H9 (cell line): Measurements from ENCODE around the gene CCDC12. TPM values are rescaled to one million over a fixed set of nuclear protein-coding genes. Genes with fewer than 3 reads are reported as not detected.

Experiments used
- DNase-seq: peaks from one replicate; pipeline ENCODE4 v3.0.0-alpha.2; 2017
- H2AFZ ChIP-seq: one replicate; pipeline ENCODE4 v1.6.1; 2013; ENCODE audit warnings: mild to moderate bottlenecking, low read length, control low read depth, moderate library complexity
- H2AK5ac ChIP-seq: 2 replicates; pipeline ENCODE4 v1.6.1; 2013; ENCODE audit warnings: low read length, control low read depth, mixed read lengths; ENCODE audit not compliant: insufficient read length
- H2BK120ac ChIP-seq: one replicate; pipeline ENCODE4 v1.6.1; 2013; ENCODE audit warnings: low read depth, mild to moderate bottlenecking, low read length, control low read depth, inconsistent platforms; ENCODE audit not compliant: poor library complexity, severe bottlenecking
- H2BK12ac ChIP-seq: 2 replicates; pipeline ENCODE4 v1.6.1; 2013; ENCODE audit warnings: low read length, control low read depth, mixed read lengths, low read depth; ENCODE audit not compliant: insufficient read length
- H2BK15ac ChIP-seq: 2 replicates; pipeline ENCODE4 v1.6.1; 2013; ENCODE audit warnings: low read depth, low read length, control low read depth
- H2BK20ac ChIP-seq: one replicate; pipeline ENCODE4 v1.6.1; 2013; ENCODE audit warnings: low read depth, mild to moderate bottlenecking, low read length, control low read depth, inconsistent platforms; ENCODE audit not compliant: poor library complexity, severe bottlenecking
- H2BK5ac ChIP-seq: 2 replicates; pipeline ENCODE4 v1.6.1; 2013; ENCODE audit warnings: low read length, control low read depth, mixed read lengths; ENCODE audit not compliant: insufficient read length
- H3K14ac ChIP-seq: 2 replicates; pipeline ENCODE4 v1.6.1; 2013; ENCODE audit warnings: low read length, control low read depth; ENCODE audit not compliant: insufficient read depth
- H3K18ac ChIP-seq: 2 replicates; pipeline ENCODE4 v1.6.1; 2013; ENCODE audit warnings: low read depth, mild to moderate bottlenecking, mixed read lengths, low read length, control low read depth; ENCODE audit not compliant: insufficient read length
- H3K23ac ChIP-seq: 2 replicates; pipeline ENCODE4 v1.6.1; 2013; ENCODE audit warnings: low read length, control low read depth, mixed read lengths, low read depth; ENCODE audit not compliant: insufficient read length
- H3K23me2 ChIP-seq: 2 replicates; pipeline ENCODE4 v1.6.1; 2013; ENCODE audit warnings: low read depth, mild to moderate bottlenecking, mixed read lengths, low read length, control low read depth; ENCODE audit not compliant: insufficient read length, poor library complexity, severe bottlenecking
- H3K27ac ChIP-seq: 2 replicates; pipeline ENCODE4 v1.5.1; 2013; ENCODE audit warnings: low read length, control low read depth, mixed read lengths, low read depth; ENCODE audit not compliant: insufficient read length
- H3K27me3 ChIP-seq: 2 replicates; pipeline ENCODE4 v1.6.1; 2013; ENCODE audit warnings: low read length, control low read depth, inconsistent platforms; ENCODE audit not compliant: insufficient read depth
- H3K4ac ChIP-seq: 2 replicates; pipeline ENCODE4 v1.6.1; 2013; ENCODE audit warnings: low read depth, mild to moderate bottlenecking, control low read depth, inconsistent platforms, low read length, moderate library complexity
- H3K4me1 ChIP-seq: 2 replicates; pipeline ENCODE4 v1.6.1; 2013; ENCODE audit warnings: low read length, control low read depth, inconsistent platforms; ENCODE audit not compliant: insufficient read depth
- H3K4me2 ChIP-seq: 2 replicates; pipeline ENCODE4 v1.6.1; 2013; ENCODE audit warnings: low read length, control low read depth, mixed read lengths; ENCODE audit not compliant: insufficient read length, insufficient read depth
- H3K56ac ChIP-seq: 2 replicates; pipeline ENCODE4 v1.6.1; 2013; ENCODE audit warnings: low read depth, mild to moderate bottlenecking, mixed read lengths, low read length, control low read depth; ENCODE audit not compliant: insufficient read length
- H3K79me1 ChIP-seq: 2 replicates; pipeline ENCODE4 v1.6.1; 2013; ENCODE audit warnings: low read depth, mild to moderate bottlenecking, moderate library complexity, low read length, control low read depth, inconsistent platforms; ENCODE audit not compliant: insufficient read depth, poor library complexity, severe bottlenecking
- H3K79me2 ChIP-seq: 2 replicates; pipeline ENCODE4 v1.6.1; 2013; ENCODE audit warnings: low read length, control low read depth, inconsistent platforms; ENCODE audit not compliant: insufficient read depth
- H3K9ac ChIP-seq: 2 replicates; pipeline ENCODE4 v1.6.1; 2013; ENCODE audit warnings: low read length, control low read depth, mixed read lengths; ENCODE audit not compliant: insufficient read length; ENCODE audit errors: extremely low read depth
- H3K9me3 ChIP-seq: one replicate; pipeline ENCODE4 v1.6.1; 2013; ENCODE audit warnings: low read depth, low read length, inconsistent platforms; ENCODE audit not compliant: control insufficient read depth
- H3T11ph ChIP-seq: one replicate; pipeline ENCODE4 v1.6.1; 2013; ENCODE audit warnings: mild to moderate bottlenecking, low read length, control low read depth, inconsistent platforms
- H4K20me1 ChIP-seq: one replicate; pipeline ENCODE4 v1.6.1; 2013; ENCODE audit not compliant: control insufficient read depth, insufficient read length, insufficient read depth
- H4K5ac ChIP-seq: 2 replicates; pipeline ENCODE4 v1.6.1; 2013; ENCODE audit warnings: low read depth, mild to moderate bottlenecking, mixed read lengths, low read length, control low read depth; ENCODE audit not compliant: insufficient read length
- H4K8ac ChIP-seq: replicated peaks from 2 replicates; pipeline ENCODE4 v1.6.1; 2013; ENCODE audit warnings: low read length, control low read depth, mixed read lengths, low read depth; ENCODE audit not compliant: insufficient read length
- H4K91ac ChIP-seq: 2 replicates; pipeline ENCODE4 v1.6.1; 2013; ENCODE audit warnings: low read depth, mild to moderate bottlenecking, moderate library complexity, mixed read lengths, low read length, control low read depth; ENCODE audit not compliant: insufficient read length
- H3K27ac Mint-ChIP-seq, 3 experiments: 2 replicates in 2 of 3; 3 replicates in 1 of 3; pipeline ENCODE4 v1.8.0; 2020 to 2021; ENCODE audit warnings: mixed read lengths in 3 of 3, mild to moderate bottlenecking in 1 of 3, moderate library complexity in 1 of 3
- H3K27me3 Mint-ChIP-seq: 2 replicates; pipeline ENCODE4 v1.8.0; 2021; ENCODE audit warnings: low read depth, mild to moderate bottlenecking, moderate library complexity, mixed read lengths
- H3K36me3 Mint-ChIP-seq, 3 experiments: 2 replicates in 2 of 3; 3 replicates in 1 of 3; pipeline ENCODE4 v1.8.0; 2020 to 2021; ENCODE audit warnings: low read depth in 3 of 3, mixed read lengths in 3 of 3; ENCODE audit not compliant: insufficient read depth in 1 of 3
- H3K4me1 Mint-ChIP-seq, 2 experiments: 2 replicates each; pipeline ENCODE4 v1.8.0; 2020; ENCODE audit warnings: mixed read lengths in 2 of 2
- H3K4me3 Mint-ChIP-seq, 2 experiments: 2 replicates in 1 of 2; 3 replicates in 1 of 2; pipeline ENCODE4 v1.8.0; 2020 to 2021; ENCODE audit warnings: mild to moderate bottlenecking in 2 of 2, mixed read lengths in 2 of 2, moderate library complexity in 1 of 2
- H3K9me3 Mint-ChIP-seq, 2 experiments: 2 replicates in 1 of 2; 3 replicates in 1 of 2; pipeline ENCODE4 v1.8.0; 2020; ENCODE audit warnings: mild to moderate bottlenecking in 2 of 2, mixed read lengths in 2 of 2, moderate library complexity in 1 of 2
- WGBS: extraction: QIAGEN DNeasy Blood & Tissue Kit; methylation state at CpG from one replicate; pipeline ENCODE4 v1.1.7; 2013; ENCODE audit warnings: missing lambda C conversion rate, low lambda C conversion rate, mixed read lengths; ENCODE audit not compliant: insufficient read length; ENCODE audit errors: extremely low coverage; 5-methylcytosine and 5-hydroxymethylcytosine counted together
- total RNA-seq: library from RNA; stranded (reverse); gene quantifications from 2 replicates; pipeline ENCODE4 v1.2.1, GENCODE V29; 2021
- TF ChIP-seq, protein P1 (sequence below): fragments of 200-600 bp; sonication (generic); conservative IDR thresholded peaks from 3 replicates; pipeline ENCODE4 v1.8.0; 2021; ENCODE audit warnings: antibody characterized with exemption, mild to moderate bottlenecking

Gene CCDC12
- total RNA-seq, 1 experiment from 2014 or later: 54.0 TPM

DNA sequence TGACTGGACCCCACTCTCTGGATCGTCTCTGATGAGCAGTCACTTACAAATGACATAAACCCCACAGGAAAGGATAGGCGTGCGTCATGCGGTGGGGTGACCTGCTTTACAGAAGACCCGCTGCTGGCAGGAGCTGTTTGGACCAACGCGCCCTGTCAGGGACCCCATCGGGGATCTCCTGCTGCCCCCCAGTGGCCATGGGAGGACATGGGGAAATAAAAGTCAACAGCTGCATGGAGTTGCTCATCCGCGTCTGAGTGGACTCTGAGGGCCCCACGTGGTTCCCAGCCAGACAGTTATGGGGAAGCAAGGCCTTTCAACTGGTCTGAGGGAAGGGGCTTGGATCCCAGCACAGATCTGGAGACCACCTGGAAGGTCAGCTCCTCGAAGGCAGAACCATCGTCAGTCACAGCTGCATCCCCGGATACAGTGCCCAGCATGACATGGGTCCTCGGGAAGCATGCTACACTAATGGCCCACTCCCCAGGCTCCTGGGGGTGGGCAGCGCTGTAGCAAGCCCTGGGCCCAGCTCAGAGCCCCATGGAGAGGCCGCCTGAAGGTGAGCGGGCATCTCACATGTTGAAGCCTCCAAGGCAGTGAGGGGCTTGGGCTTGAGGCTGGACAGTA is 66.9 kb downstream of the CCDC12 start:
- H3K4me2 ChIP-seq: no peak overlapping the region

More for the DNA sequence above, 66.9 kb downstream of the CCDC12 start:
- H3K9me3 Mint-ChIP-seq: no peaks in the 10 kb centered on the region
- no peak overlapping the region for H3K18ac ChIP-seq
- H3K9me3 ChIP-seq: no peaks in the 10 kb centered on the region
- H3K4ac ChIP-seq: no peak overlapping the region
- H2AK5ac ChIP-seq: no peak overlapping the region
- WGBS: no CpG with 5 or more reads among the region's 18 CpGs
- no peak overlapping the region for H2BK120ac ChIP-seq
- H3K9ac ChIP-seq: no peak overlapping the region
- no peak overlapping the region for H4K91ac ChIP-seq
- no peak overlapping the region for H3K14ac ChIP-seq
- no peak overlapping the region for H4K5ac ChIP-seq
- H3K27me3 ChIP-seq: no peaks in the 10 kb centered on the region
- H3K36me3 Mint-ChIP-seq: no peaks in the 10 kb centered on the region
- no peak overlapping the region for H2BK15ac ChIP-seq
- no peak overlapping the region for H2BK5ac ChIP-seq
- H3K79me2 ChIP-seq: no peaks in the 10 kb centered on the region
- H3K27ac Mint-ChIP-seq: no peak overlapping the region
- no peak overlapping the region for H3K23ac ChIP-seq
- H3K4me1 ChIP-seq: no peaks in the 10 kb centered on the region
- H3K27ac ChIP-seq: no peak overlapping the region
- H3K23me2 ChIP-seq: no peaks in the 10 kb centered on the region
- no peak overlapping the region for H3K56ac ChIP-seq
- TF ChIP-seq, protein P1, sequence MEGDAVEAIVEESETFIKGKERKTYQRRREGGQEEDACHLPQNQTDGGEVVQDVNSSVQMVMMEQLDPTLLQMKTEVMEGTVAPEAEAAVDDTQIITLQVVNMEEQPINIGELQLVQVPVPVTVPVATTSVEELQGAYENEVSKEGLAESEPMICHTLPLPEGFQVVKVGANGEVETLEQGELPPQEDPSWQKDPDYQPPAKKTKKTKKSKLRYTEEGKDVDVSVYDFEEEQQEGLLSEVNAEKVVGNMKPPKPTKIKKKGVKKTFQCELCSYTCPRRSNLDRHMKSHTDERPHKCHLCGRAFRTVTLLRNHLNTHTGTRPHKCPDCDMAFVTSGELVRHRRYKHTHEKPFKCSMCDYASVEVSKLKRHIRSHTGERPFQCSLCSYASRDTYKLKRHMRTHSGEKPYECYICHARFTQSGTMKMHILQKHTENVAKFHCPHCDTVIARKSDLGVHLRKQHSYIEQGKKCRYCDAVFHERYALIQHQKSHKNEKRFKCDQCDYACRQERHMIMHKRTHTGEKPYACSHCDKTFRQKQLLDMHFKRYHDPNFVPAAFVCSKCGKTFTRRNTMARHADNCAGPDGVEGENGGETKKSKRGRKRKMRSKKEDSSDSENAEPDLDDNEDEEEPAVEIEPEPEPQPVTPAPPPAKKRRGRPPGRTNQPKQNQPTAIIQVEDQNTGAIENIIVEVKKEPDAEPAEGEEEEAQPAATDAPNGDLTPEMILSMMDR: peak; percentile 94
- H2BK20ac ChIP-seq: no peak overlapping the region
- H4K20me1 ChIP-seq: no peaks in the 10 kb centered on the region
- peaks cover 2% of the 10 kb centered on the region; the same call in 1 of the 2 replicates for H3K27me3 Mint-ChIP-seq
- H3K79me1 ChIP-seq: no peaks in the 10 kb centered on the region
- no peak overlapping the region for H4K8ac ChIP-seq
- H2AFZ ChIP-seq: no peak overlapping the region
- H3K4me1 Mint-ChIP-seq: peaks cover 3 to 5% of the 10 kb centered on the region in 2 experiments; a peak in 3 of 4 replicates
- H3T11ph ChIP-seq: no peak overlapping the region
- DNase-seq: peak; percentile 90
- no peak overlapping the region for H2BK12ac ChIP-seq
- no peak overlapping the region for H3K4me3 Mint-ChIP-seq
